Omental fat pad (tissue), 4 donors: ENCODE data around the gene STUB1. TPM values are rescaled to one million over a fixed set of nuclear protein-coding genes. Genes with fewer than 3 reads are reported as not detected.

Source experiments
- ATAC-seq: fragments of 150-250 bp; one replicate; pipeline ENCODE4 v1.9.1; 2016; ENCODE audit warnings: mild to moderate bottlenecking, moderate library complexity; ENCODE audit not compliant: low FRiP score
- DNase-seq: peaks from one replicate; pipeline ENCODE4 v3.0.0-alpha.2; 2019; ENCODE audit warnings: low spot score
- total RNA-seq, 4 donors: library from RNA; depleted of rRNA; stranded (reverse); fragments of >200 nt; gene quantifications; one replicate each; pipeline ENCODE4 v1.1.0, GENCODE V29; 2016
- TF ChIP-seq, protein P1 (sequence below), 3 donors: fragments of 450-650 bp; IDR thresholded peaks; one replicate each; pipeline ENCODE4 v1.5.1; 2016 to 2017; ENCODE audit warnings: antibody characterized with exemption in 3 of 3, mild to moderate bottlenecking in 3 of 3, moderate library complexity in 2 of 3

Gene STUB1
- total RNA-seq, 4 donors from 2014 or later, result 119 to 161 (median 128) TPM

DNA sequence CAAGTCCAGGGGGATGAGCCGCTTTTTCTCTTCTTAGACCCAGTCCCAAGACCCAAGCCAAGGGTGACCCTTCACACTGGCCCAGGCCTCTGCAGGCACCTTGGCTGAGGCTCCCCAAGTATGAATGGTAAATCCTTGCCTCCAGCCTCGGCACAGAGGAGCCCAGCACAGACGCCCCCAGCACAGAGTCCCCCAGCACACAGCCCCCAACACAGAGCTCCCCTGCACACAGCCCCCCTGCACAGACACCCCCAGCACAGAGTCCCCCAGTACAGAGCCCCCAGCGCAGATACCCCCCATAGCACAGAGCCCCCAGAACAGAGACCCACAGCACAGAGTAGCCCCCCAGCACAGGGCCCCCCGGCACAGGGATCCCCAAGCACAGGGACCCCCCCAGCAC, 39.6 kb upstream of the STUB1 start:
- no peak for ATAC-seq
- no peak for DNase-seq
- TF ChIP-seq, protein P1, sequence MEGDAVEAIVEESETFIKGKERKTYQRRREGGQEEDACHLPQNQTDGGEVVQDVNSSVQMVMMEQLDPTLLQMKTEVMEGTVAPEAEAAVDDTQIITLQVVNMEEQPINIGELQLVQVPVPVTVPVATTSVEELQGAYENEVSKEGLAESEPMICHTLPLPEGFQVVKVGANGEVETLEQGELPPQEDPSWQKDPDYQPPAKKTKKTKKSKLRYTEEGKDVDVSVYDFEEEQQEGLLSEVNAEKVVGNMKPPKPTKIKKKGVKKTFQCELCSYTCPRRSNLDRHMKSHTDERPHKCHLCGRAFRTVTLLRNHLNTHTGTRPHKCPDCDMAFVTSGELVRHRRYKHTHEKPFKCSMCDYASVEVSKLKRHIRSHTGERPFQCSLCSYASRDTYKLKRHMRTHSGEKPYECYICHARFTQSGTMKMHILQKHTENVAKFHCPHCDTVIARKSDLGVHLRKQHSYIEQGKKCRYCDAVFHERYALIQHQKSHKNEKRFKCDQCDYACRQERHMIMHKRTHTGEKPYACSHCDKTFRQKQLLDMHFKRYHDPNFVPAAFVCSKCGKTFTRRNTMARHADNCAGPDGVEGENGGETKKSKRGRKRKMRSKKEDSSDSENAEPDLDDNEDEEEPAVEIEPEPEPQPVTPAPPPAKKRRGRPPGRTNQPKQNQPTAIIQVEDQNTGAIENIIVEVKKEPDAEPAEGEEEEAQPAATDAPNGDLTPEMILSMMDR (IDR thresholded peaks at IDR 0.05), result no peak

DNA sequence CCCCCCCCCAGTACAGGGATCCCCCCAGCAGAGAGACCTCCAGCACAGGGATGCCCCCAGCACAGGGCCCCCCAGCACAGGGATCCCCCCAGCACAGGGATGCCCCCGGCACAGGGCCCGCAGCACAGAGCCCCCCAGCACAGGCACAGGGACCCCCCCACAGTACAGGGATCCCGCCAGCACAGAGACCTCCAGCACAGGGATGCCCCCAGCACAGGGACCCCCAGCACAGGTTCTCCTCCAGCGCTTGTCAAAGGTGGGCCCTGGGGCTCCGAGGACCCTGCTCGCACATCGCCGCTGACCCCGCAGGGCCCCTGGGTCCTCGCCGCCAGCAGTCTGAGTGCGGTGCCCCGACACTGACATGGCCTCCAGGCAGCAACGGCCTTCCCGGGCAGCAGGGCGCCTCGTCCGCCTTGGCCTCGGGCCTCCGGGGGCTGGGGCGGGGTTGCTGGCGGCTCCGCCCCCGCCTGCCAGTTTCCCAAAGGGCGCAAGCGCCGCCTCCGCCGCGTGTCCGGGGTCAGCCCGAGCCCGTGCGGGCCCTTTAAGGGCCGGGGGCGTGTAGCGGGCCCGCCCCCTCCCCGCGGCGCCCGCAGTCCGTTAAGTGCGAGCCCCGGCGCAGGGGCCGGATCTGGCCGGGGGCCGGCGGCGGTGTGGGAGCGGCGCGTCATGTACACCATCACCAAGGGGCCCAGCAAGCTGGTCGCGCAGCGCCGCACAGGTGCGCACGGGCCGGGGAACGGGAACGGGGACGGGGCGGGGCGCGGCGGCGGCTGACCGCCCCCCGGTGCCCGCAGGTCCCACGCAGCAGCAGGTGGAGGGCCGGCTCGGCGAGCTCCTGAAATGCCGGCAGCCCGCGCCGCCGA, 38.7 kb upstream of the STUB1 start, which contains the start of gene MCRIP2:
Gene MCRIP2 (plus strand): TSS at position 503 of the 863 bp plus-strand sequence. CDS start 164 bp downstream, at position 667.
- peak; percentile 62 for ATAC-seq
- TF ChIP-seq, protein P1 (IDR thresholded peaks at IDR 0.05), result no peak
- peak; percentile 52 for DNase-seq

DNA sequence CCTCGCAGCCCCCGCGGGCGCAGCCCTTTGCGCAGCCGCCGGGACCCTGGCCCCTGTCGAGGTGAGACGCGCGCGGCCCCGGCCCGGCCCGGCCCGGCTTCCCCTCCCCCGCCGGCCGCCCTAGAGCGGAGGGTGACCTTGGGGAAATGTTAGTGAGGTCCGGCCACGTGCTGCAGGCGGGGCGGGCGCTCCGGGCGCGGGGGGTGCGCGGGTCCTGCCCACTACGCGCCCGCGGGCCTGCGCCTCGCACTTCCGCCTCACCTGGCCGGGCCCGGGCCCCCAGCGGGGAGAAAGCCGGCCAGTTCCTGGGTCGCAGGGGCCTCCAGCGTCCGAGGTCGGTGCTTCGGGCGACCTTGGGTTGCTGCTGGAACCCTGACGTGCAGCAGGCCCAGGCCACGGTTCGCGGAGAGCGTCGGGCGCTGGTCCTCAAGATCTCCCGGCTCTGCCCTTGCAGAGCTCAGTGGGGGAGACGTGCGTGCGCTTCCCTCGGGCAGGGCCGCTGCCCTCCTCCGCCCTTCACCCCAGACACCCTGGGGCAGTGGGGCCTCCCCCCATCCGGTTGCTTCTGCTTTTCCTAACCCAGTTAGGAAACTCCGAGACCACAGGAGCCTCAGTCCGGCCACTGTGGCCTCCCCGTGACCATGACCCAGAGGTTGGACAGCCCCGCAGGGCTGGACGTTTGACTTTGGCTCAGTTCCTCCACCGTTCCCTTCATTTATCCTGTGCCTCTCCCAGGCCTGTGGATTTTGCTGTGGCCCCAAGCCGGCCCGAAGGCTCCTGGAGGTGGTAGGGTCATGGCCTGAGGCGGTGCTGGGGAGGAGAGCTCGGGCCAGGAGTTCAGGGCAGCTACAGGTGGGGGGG, 37.8 kb upstream of the STUB1 start:
- ATAC-seq (peak; percentile 48), DNase-seq (no peak)
- TF ChIP-seq, protein P1 (IDR thresholded peaks at IDR 0.05), result no peak

DNA sequence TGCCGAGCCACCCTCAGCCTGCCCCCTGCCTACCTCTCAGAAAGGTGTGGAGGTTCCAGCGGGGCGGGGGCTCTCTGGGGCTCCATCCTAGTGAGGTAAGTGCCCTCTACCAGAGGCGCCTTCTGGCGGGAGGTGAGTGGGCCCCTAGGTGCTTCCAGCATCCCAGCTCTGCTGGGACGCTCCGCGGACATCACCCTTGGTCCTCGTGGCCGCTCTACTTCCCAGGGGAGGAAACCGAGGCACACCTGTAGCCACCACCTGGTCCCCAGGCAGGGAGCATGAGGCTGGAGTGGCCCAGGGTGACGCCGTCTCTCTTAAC, 37.2 kb upstream of the STUB1 start:
- DNase-seq, result no peak
- no peak for ATAC-seq
- TF ChIP-seq, protein P1 (IDR thresholded peaks at IDR 0.05), result no peak

DNA sequence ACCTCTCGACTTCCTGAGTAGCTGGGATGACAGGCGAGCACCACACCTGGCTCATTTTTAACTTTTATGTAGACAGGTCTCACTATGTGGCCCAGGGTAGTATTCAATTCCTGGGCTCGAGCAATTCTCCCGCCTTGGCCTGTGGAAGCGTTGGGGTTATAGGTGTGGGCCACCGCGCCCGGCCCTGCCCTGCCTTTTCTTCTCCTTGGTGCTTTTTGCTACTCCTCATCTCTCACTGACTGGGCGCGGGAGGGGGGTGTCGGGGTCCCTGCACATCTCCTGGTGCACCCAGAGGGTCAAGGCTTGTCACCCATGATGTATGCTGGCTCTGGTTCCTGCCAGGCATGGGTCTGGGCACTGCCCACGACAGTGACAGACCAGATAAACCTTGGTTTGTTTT, 35.7 kb upstream of the STUB1 start:
- TF ChIP-seq, protein P1 (IDR thresholded peaks at IDR 0.05), result no peak
- ATAC-seq (no peak), DNase-seq (no peak)

DNA sequence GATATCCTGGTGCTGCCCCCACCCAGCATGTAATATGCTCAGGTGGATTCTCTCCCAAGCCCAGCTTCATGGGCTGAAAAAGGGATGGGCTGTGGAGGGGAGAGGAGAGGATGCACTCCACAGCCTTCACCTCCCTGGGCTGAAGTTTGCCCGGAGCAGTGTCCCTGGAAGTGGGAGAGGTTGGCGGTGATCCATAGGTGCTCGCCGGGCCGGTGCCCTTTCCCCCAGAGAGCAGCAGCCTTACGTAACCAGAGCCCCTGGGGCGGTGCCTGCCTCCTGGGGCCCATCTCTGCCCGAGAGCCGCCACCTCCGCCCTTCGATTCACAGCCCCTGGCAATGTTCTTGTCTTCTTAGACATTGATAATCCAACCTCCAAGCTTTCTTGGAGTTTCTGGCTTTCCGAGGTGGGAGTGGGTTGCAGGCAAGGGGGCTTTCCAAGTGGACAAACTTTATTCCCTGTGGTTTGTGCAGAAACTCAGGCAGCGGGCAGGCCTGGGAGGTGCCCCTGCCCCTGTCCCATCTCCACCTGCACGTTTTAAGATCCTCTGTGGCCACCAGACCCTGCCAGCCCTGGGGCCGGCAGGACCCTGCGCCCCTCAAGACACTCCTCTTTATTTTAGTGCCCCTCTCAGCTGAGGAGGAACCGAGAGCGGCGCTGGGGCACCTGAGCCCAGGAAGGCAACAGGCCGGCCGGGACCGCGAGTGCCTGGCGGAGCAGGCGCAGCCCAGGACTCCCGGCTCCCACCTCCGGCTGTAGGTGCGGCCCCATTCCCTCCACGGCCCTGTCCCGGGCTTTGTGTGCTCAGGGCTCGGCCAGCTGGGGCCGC, 34.1 kb upstream of the STUB1 start:
- TF ChIP-seq, protein P1 (IDR thresholded peaks at IDR 0.05), result no peak
- ATAC-seq, result no peak
- no peak for DNase-seq
